ENCODE data around the gene SLC12A4.
"Not testable (repeated sequence)": the region's sequence is repeated elsewhere in the genome, so short reads cannot be mapped to it uniquely, and the experiment has no call there.

DNA sequence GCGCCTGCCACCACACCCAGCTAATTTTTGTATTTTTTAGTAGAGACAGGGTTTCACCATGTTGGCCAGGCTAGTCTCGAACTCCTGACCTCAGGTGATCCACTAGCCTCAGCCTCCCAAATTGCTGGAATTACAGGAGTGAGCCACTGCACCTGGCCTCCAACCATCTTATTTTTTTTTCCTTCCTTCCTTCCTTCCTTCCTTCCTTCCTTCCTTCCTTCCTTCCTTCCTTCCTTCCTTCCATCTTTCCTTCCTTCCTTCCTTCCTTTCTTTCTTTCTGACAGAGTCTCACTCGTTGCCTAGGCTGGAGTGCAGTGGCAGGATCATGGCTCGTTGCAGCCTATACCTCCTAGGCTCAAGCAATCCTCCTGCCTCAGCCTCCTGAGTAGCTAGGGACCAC lies 41.4 kb upstream of the SLC12A4 start:
- TF ChIP-seq, protein P1, sequence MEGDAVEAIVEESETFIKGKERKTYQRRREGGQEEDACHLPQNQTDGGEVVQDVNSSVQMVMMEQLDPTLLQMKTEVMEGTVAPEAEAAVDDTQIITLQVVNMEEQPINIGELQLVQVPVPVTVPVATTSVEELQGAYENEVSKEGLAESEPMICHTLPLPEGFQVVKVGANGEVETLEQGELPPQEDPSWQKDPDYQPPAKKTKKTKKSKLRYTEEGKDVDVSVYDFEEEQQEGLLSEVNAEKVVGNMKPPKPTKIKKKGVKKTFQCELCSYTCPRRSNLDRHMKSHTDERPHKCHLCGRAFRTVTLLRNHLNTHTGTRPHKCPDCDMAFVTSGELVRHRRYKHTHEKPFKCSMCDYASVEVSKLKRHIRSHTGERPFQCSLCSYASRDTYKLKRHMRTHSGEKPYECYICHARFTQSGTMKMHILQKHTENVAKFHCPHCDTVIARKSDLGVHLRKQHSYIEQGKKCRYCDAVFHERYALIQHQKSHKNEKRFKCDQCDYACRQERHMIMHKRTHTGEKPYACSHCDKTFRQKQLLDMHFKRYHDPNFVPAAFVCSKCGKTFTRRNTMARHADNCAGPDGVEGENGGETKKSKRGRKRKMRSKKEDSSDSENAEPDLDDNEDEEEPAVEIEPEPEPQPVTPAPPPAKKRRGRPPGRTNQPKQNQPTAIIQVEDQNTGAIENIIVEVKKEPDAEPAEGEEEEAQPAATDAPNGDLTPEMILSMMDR (IDR thresholded peaks at IDR 0.05) = not testable (repeated sequence)
- TF ChIP-seq POLR2A (IDR thresholded peaks at IDR 0.05) = not testable (repeated sequence)

All from right lobe of liver (tissue), 4 donors.